Sigmoid colon (tissue), 7 donors: Measurements from ENCODE around the gene TM4SF5. TPM values are rescaled to one million over a fixed set of nuclear protein-coding genes. Genes with fewer than 3 reads are reported as not detected.

ENCODE experiments used
- DNase-seq: peaks from one replicate; pipeline ENCODE4 v3.0.0-alpha.2; 2019
- H3K27ac ChIP-seq, 4 donors: fragments of 200-600 bp; sonication (generic); one replicate each; pipeline ENCODE4 v1.5.1; 2016 to 2019; ENCODE audit warnings: mild to moderate bottlenecking in 1 of 4
- H3K27me3 ChIP-seq, 3 donors: fragments of 200-600 bp; sonication (generic); one replicate each; pipeline ENCODE4 v1.5.1; 2019; ENCODE audit warnings: mild to moderate bottlenecking in 1 of 3
- H3K36me3 ChIP-seq, 4 donors: fragments of 200-600 bp; sonication (generic); one replicate each; pipeline ENCODE4 v1.5.1; 2016 to 2019
- H3K4me1 ChIP-seq, 4 donors: fragments of 200-600 bp; sonication (generic); one replicate each; pipeline ENCODE4 v1.5.1; 2017 to 2019
- H3K4me3 ChIP-seq, 4 donors: fragments of 200-600 bp; sonication (generic); one replicate each; pipeline ENCODE4 v1.5.1; 2017 to 2019; ENCODE audit warnings: mild to moderate bottlenecking in 2 of 4, moderate library complexity in 1 of 4
- H3K9me3 ChIP-seq, 4 donors: fragments of 200-600 bp in 3 of 4; sonication (generic) in 3 of 4; one replicate each; pipeline versions ENCODE4 v1.5.1 to v1.6.1; 2013 to 2019
- EP300 ChIP-seq, 4 donors: sonication (generic); formaldehyde crosslinking; IDR thresholded peaks; one replicate each; pipeline ENCODE4 v1.6.1; 2017; ENCODE audit warnings: antibody characterized with exemption in 4 of 4
- POLR2A ChIP-seq, 2 donors: fragments of 450-650 bp; IDR thresholded peaks; one replicate each; pipeline ENCODE4 v1.6.1; 2016; ENCODE audit warnings: antibody characterized with exemption in 2 of 2, mild to moderate bottlenecking in 2 of 2, moderate library complexity in 2 of 2
- POLR2AphosphoS5 ChIP-seq, 4 donors: sonication (generic); formaldehyde crosslinking; IDR thresholded peaks; one replicate each; pipeline ENCODE4 v1.6.1; 2017; ENCODE audit warnings: antibody characterized with exemption in 4 of 4
- WGBS, 2 donors: extraction: QIAGEN DNeasy Blood & Tissue Kit; methylation state at CpG; one replicate each; pipeline ENCODE4 v1.1.7; 2013; 5-methylcytosine and 5-hydroxymethylcytosine counted together
- intact Hi-C: fragments of 100-400 bp; cut with DNase I; formaldehyde crosslinking; loops from one replicate; pipeline ENCODE4 v1.15.1; 2023
- polyA plus RNA-seq, 3 donors: library from polyadenylated mRNA; stranded (reverse); fragments of 200-250 nt; gene quantifications; one replicate each; pipeline ENCODE4 v1.2.3, GENCODE V29; 2013
- total RNA-seq, 4 donors: library from RNA; depleted of rRNA; stranded (reverse); fragments of >200 nt; gene quantifications; one replicate each; pipeline ENCODE4 v1.1.0, GENCODE V29; 2016
- TF ChIP-seq, protein P1 (sequence below), 4 experiments: fragments of 450-650 bp in 3 of 4; fragments of 200-600 bp in 1 of 4; IDR thresholded peaks; one replicate each; pipeline ENCODE4 v1.5.1; 2016 to 2019; ENCODE audit warnings: antibody characterized with exemption in 4 of 4, mild to moderate bottlenecking in 3 of 4, moderate library complexity in 2 of 4
- donor health status: healthy with polysubstance abuse.
- donor health status: Bipolar disorder and iron deficiency.
- donor health status: healthy.

TM4SF5 gene
- total and polyA plus RNA-seq, 7 donors = 7.8 to 19.2 (median 11.1) TPM; not detected in 4

DNA sequence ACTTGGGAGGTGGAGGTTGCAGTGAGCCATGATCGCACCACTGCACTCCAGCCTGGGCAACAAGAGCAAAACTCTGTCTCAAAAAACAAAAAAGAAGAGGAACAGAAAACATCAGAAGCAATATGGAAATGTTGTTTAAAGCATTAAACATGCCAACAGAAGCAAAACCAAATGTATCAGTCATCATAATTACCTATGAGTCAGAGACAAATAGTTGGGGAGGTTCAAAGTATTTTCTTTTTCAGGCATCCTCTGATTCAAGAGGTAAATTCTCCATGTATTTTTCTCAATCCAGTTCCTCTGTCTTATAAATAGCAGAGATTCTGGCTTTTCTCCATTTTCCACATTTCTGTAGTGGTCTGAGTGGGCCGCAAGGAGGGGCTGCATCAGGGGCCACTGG is 2.1 kb upstream of the TM4SF5 start:
- intact Hi-C loops = no loop called here
- WGBS, 2 donors = 91 to 98% methylated on average over 2 of the region's 2 CpGs
- H3K27ac ChIP-seq = no peak overlapping the region
- peaks cover 0 to 10% (median 0%) of the 10 kb centered on the region in 3 donors for H3K27me3 ChIP-seq
- H3K36me3 ChIP-seq = no peaks in the 10 kb centered on the region
- no peak for DNase-seq
- H3K4me1 ChIP-seq = no peaks in the 10 kb centered on the region
- no peak overlapping the region for H3K4me3 ChIP-seq
- no peak for TF ChIP-seq EP300 (IDR thresholded peaks at IDR 0.05)
- no peaks in the 10 kb centered on the region for H3K9me3 ChIP-seq

DNA sequence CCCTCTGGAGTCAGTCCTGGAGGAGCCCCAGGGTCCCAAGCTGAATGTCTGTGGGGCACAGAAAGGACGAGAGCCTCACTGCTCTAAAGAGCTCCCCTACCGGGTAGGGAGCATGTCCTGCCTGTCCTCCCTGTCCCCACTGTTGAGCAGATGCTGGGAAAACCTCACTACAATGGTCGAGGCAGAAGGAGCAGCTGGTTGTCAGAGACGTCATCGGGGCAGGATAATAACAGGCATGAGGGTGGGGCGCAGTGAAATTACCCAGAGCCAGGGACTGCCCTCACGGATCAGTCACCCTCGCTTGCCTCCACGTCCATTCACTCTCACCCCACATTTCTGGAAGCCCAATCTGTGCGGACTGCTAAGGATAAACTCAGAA is 538 bp downstream of the TM4SF5 start:
- Histone ChIP-seq H3K36me3 (no peaks in the 10 kb centered on the region), H3K9me3 (no peaks in the 10 kb centered on the region), H3K4me3 (no peak overlapping the region), H3K27me3 (peaks cover 0 to 20% (median 0%) of the 10 kb centered on the region in 3 donors), H3K27ac (no peak overlapping the region), H3K4me1 (no peaks in the 10 kb centered on the region)
- WGBS, 2 donors = 17 to 58% methylated on average over 10 of the region's 10 CpGs
- TF ChIP-seq, protein P1, sequence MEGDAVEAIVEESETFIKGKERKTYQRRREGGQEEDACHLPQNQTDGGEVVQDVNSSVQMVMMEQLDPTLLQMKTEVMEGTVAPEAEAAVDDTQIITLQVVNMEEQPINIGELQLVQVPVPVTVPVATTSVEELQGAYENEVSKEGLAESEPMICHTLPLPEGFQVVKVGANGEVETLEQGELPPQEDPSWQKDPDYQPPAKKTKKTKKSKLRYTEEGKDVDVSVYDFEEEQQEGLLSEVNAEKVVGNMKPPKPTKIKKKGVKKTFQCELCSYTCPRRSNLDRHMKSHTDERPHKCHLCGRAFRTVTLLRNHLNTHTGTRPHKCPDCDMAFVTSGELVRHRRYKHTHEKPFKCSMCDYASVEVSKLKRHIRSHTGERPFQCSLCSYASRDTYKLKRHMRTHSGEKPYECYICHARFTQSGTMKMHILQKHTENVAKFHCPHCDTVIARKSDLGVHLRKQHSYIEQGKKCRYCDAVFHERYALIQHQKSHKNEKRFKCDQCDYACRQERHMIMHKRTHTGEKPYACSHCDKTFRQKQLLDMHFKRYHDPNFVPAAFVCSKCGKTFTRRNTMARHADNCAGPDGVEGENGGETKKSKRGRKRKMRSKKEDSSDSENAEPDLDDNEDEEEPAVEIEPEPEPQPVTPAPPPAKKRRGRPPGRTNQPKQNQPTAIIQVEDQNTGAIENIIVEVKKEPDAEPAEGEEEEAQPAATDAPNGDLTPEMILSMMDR (IDR thresholded peaks at IDR 0.05) = no peak
- TF ChIP-seq POLR2A (IDR thresholded peaks at IDR 0.05) (no peak), EP300 (IDR thresholded peaks at IDR 0.05) (no peak), POLR2AphosphoS5 (IDR thresholded peaks at IDR 0.05) (no peak)
- DNase-seq = no peak
- intact Hi-C loops = no loop called here

DNA sequence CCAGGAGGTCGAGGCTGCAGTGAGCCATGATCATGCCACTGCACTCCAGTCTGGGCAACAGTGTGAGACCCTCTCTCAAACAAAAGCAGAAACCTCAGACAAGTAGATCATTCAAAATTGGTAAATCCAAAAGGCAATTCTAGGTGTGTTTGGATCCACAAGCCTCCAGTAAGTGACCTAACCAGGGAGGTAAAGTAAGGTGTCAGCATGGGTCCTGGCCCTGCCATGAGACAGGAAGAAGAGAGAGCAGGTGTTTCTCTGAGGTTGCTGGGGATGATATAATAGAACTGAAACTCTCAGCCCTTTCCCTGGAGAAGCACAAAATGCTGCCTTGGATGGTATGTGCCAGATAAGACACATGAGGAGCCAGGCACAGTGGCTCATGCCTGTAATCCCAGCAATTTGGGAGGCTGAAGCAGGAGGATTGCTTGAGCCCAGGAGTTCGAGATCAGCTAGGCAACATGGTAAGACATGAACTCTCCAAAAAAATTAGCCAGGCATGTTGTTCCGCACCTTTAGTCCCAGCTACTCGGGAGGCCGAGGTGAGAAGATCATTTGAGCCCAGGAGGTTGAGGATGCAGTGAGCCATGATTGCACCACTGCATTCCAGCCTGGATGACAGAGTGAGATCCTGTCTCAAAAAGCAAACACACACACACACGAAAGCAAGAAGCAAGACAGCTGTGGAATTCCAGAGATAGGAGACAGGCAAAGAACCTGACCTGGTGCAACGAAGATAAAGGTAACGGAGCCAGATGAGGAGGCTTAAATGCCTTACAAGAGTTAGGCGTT is 6.5 kb downstream of the TM4SF5 start:
- Histone ChIP-seq H3K27me3 (peaks cover 9 to 54% (median 18%) of the 10 kb centered on the region in 3 donors), H3K27ac (no peak overlapping the region), H3K9me3 (no peaks in the 10 kb centered on the region), H3K4me1 (no peaks in the 10 kb centered on the region), H3K36me3 (no peaks in the 10 kb centered on the region), H3K4me3 (no peak overlapping the region)
- TF ChIP-seq EP300 (IDR thresholded peaks at IDR 0.05) (no peak), POLR2AphosphoS5 (IDR thresholded peaks at IDR 0.05) (no peak), POLR2A (IDR thresholded peaks at IDR 0.05) (no peak)
- TF ChIP-seq, protein P1 (IDR thresholded peaks at IDR 0.05) = no peak
- intact Hi-C loops = no loop called here
- DNase-seq = no peak
- 83 to 90% methylated on average over 9 of the region's 9 CpGs for WGBS, 2 donors

DNA sequence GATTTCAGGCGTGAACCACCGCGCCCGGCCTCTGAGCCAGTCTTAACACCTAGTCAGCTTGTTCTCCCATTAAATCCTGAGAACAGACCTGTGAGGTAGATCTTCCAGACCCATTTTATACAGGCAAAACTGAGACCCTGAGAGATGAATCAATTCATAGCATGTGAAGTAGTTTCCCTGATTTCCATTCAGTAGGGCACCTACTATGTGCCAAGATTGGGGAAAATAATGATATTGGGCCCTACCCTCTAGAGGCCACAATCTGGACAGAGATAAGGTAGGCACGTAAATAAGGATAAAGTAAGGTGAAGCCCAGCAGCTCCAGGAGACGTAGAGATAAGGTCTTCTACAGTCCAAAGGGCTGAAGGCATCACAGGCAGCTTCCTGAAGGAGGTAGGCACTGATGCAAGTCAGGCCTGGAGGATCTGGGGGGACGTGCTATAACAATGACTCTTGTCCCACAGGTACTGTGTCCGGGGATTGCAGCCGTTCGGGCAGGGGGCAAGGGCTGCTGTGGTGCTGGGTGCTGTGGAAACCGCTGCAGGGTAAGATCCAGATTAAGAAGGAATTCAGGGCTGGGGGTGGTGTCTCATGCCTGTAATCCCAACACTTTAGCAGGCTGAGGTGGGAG is 8.8 kb downstream of the TM4SF5 start:
- Histone ChIP-seq H3K9me3 (no peaks in the 10 kb centered on the region), H3K36me3 (no peaks in the 10 kb centered on the region), H3K4me1 (peaks cover 0 to 8% (median 6%) of the 10 kb centered on the region in 4 donors), H3K4me3 (no peak overlapping the region), H3K27me3 (peaks cover 9 to 75% (median 18%) of the 10 kb centered on the region in 3 donors), H3K27ac (no peak overlapping the region)
- 80 to 85% methylated on average over 11 of the region's 11 CpGs for WGBS, 2 donors
- intact Hi-C loops = no loop called here
- no peak for DNase-seq
- TF ChIP-seq EP300 (IDR thresholded peaks at IDR 0.05) (no peak), POLR2AphosphoS5 (IDR thresholded peaks at IDR 0.05) (no peak), POLR2A (IDR thresholded peaks at IDR 0.05) (no peak)
- TF ChIP-seq, protein P1 (IDR thresholded peaks at IDR 0.05) = no peak

DNA sequence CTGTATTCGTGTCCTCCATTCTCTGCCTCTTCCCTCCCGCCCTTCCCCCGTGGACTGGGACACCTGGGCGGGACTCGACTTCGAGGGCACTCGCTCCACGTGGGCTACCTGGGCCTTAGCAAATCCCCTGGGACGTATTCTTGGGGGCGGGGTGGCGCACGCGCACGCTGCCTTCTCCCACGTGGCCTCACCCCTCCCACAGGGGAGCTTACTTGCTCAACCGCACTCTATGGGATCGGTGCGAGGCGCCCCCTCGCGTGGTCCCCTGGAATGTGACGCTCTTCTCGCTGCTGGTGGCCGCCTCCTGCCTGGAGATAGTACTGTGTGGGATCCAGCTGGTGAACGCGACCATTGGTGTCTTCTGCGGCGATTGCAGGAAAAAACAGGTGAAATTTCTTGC is 11.0 kb downstream of the TM4SF5 start:
- intact Hi-C loops = no loop called here
- H3K27me3 ChIP-seq = peaks cover 9 to 68% (median 18%) of the 10 kb centered on the region in 3 donors
- DNase-seq = no peak
- TF ChIP-seq EP300 (IDR thresholded peaks at IDR 0.05) = no peak
- TF ChIP-seq POLR2AphosphoS5 (IDR thresholded peaks at IDR 0.05) = no peak
- TF ChIP-seq, protein P1 (IDR thresholded peaks at IDR 0.05) = no peak
- no peak for TF ChIP-seq POLR2A (IDR thresholded peaks at IDR 0.05)
- H3K36me3 ChIP-seq = no peaks in the 10 kb centered on the region
- no peak overlapping the region for H3K4me3 ChIP-seq
- H3K27ac ChIP-seq = no peak overlapping the region
- no peaks in the 10 kb centered on the region for H3K9me3 ChIP-seq
- H3K4me1 ChIP-seq = peaks cover 0 to 30% (median 27%) of the 10 kb centered on the region in 4 donors
- whole genome bisulfite sequencing, 2 donors = 44 to 83% methylated on average over 28 of the region's 28 CpGs
